GM13977 (cell line): ENCODE measurements around the gene HERC2.
"Not testable (repeated sequence)": the region's sequence is repeated elsewhere in the genome, so short reads cannot be mapped to it uniquely, and the experiment has no call there.

ENCODE experiments used
- DNase-seq: peaks from one replicate; pipeline ENCODE4 v3.0.0; 2012; ENCODE audit warnings: low spot score
- CTCF ChIP-seq: IDR thresholded peaks from 2 replicates; pipeline ENCODE4 v1.5.1; 2012; ENCODE audit warnings: mild to moderate bottlenecking, control low read depth; ENCODE audit not compliant: insufficient read depth; ENCODE audit errors: extremely low read depth, missing control alignments
- in situ Hi-C: fragments of 300-500 bp; cut with MboI; formaldehyde crosslinking; loops from one replicate; pipeline ENCODE4 v1.12.0; 2022; ENCODE audit warnings: low sequenced_read_pairs, low pct_unique_long_range_greater_than_20kb, mixed read lengths, inconsistent platforms; ENCODE audit not compliant: unreplicated experiment

HERC2 gene

GRCh38 chr15:28208583-28208982 is 113.4 kb downstream of the HERC2 start:
- DNase-seq, result no peak
- in situ Hi-C loops, result no loop called here
- TF ChIP-seq CTCF, result no peak

- in situ Hi-C loops, DNase-seq: not testable (repeated sequence)
Observed at GRCh38 chr15:28205640-28206039, 116.3 kb downstream of the HERC2 start.

GRCh38 chr15:28203055-28203828 is 118.7 kb downstream of the HERC2 start:
- DNase-seq, in situ Hi-C loops: not testable (repeated sequence)

- DNase-seq, in situ Hi-C loops: not testable (repeated sequence)
Observed at GRCh38 chr15:28202124-28202523, 119.9 kb downstream of the HERC2 start.

GRCh38 chr15:28198215-28198614 is 123.8 kb downstream of the HERC2 start:
- in situ Hi-C loops, DNase-seq: not testable (repeated sequence)

- in situ Hi-C loops, DNase-seq: not testable (repeated sequence)
Observed at GRCh38 chr15:28197694-28198093, 124.3 kb downstream of the HERC2 start.

GRCh38 chr15:28196581-28196980 is 125.4 kb downstream of the HERC2 start:
- in situ Hi-C loops, DNase-seq: not testable (repeated sequence)

GRCh38 chr15:28192772-28193171 is 129.2 kb downstream of the HERC2 start:
- no peak for TF ChIP-seq CTCF
- in situ Hi-C loops, result no loop called here
- DNase-seq, result no peak

GRCh38 chr15:28191832-28192231 is 130.1 kb downstream of the HERC2 start:
- no peak for DNase-seq
- no peak for TF ChIP-seq CTCF
- in situ Hi-C loops, result no loop called here

GRCh38 chr15:28190391-28191174 is 131.4 kb downstream of the HERC2 start:
- no peak for DNase-seq
- no peak for TF ChIP-seq CTCF
- in situ Hi-C loops, result no loop called here
